Measurements from ENCODE around the gene HAO2.

DNA sequence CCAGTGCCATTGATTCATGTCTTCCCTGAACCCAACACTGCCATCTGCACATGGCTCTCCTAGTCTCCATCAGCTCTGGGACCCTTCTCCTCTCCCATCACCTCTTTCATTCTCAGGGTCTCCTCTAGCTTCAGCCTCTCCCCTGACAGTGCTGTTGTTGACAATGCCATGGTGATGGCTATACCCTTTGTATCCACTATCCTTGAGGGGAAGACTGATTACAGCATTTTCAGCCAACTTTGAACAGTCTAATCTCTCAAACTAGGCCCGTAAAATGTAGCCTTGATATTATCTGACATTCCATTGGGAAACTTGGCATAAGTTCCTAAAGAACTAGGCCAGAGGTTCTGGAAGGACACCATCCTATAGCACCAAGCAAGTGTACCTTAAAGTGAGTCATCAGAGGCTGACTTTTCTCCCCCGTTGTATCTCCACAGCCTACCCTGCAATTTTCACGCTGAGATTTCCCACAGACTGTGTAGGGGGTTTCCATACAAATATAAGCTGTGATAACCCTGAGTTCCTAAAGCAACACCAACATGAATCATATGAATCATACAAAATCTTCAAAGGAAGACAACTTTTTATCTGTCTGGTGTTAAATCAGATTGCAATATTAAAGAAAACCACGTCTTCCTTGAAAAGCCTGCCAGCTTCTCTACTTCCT is 5.8 kb downstream of the HAO2 start:
- no peak for TF ChIP-seq ZNF274 (IDR thresholded peaks at IDR 0.05; ENCODE audit: low read depth, low read length)
- TF ChIP-seq YY1 (IDR thresholded peaks at IDR 0.05; ENCODE audit: insufficient read depth, insufficient read length) = no peak
- no peak for TF ChIP-seq SUZ12 (IDR thresholded peaks at IDR 0.05; ENCODE audit: extremely low read depth, insufficient read depth, insufficient read length)
